Measurements from ENCODE around the gene ANK3. TPM values are rescaled to one million over a fixed set of nuclear protein-coding genes. Genes with fewer than 3 reads are reported as not detected.

Gene ANK3
- total RNA-seq, 2 experiments from 2014 or later = 15.0 to 19.1 TPM

- DNase-seq = no peak
- Mint-ChIP-seq H3K27ac (no peak overlapping the region), H3K9me3 (no peaks in the 10 kb centered on the region), H3K4me1 (no peaks in the 10 kb centered on the region), H3K36me3 (ENCODE audit: low read depth) (no peaks in the 10 kb centered on the region), H3K4me3 (no peak overlapping the region), H3K27me3 (no peaks in the 10 kb centered on the region)
- ChIA-PET CTCF (no interaction called here), POLR2A (no interaction called here)
These were observed 143.3 kb downstream of the ANK3 start for GRCh38 chr10:60246382-60246781.

- H3K9me3 Mint-ChIP-seq = no peaks in the 10 kb centered on the region
- H3K27ac Mint-ChIP-seq = no peak overlapping the region
- ChIA-PET POLR2A (interaction anchor here (0.6 kb wide), 1 partner anchor 1215 kb away, joined by 3 read pairs; no protein-coding TSS in a partner anchor), CTCF (interaction anchor here (1.0 to 3.0 kb wide), 7 partner anchors 21 to 407 kb away, joined by 3 to 23 read pairs (median 8); no protein-coding TSS in a partner anchor)
- no peaks in the 10 kb centered on the region for H3K36me3 Mint-ChIP-seq (ENCODE audit: low read depth)
- no peak overlapping the region for H3K4me3 Mint-ChIP-seq
- no peaks in the 10 kb centered on the region for H3K27me3 Mint-ChIP-seq
- peaks cover 29% of the 10 kb centered on the region for H3K4me1 Mint-ChIP-seq
- no peak for DNase-seq
These were observed 150.4 kb downstream of the ANK3 start for GRCh38 chr10:60239228-60239627.

- H3K4me1 Mint-ChIP-seq = peaks cover 29% of the 10 kb centered on the region
- no peak for DNase-seq
- H3K27me3 Mint-ChIP-seq = no peaks in the 10 kb centered on the region
- H3K27ac Mint-ChIP-seq = no peak overlapping the region
- ChIA-PET CTCF (interaction anchor here (0.6 to 3.0 kb wide), 14 partner anchors 9 to 410 kb away, joined by 3 to 23 read pairs (median 4); no protein-coding TSS in a partner anchor), POLR2A (interaction anchor here (0.6 to 1.1 kb wide), 3 partner anchors 10 to 1215 kb away, joined by 3 to 4 read pairs (median 3); partner anchors contain the start of gene CDK1)
- H3K9me3 Mint-ChIP-seq = no peaks in the 10 kb centered on the region
- H3K4me3 Mint-ChIP-seq = no peak overlapping the region
- no peaks in the 10 kb centered on the region for H3K36me3 Mint-ChIP-seq (ENCODE audit: low read depth)
These were observed 150.9 kb downstream of the ANK3 start for GRCh38 chr10:60238759-60239100.

- ChIA-PET POLR2A (interaction anchor here (1.1 to 1.3 kb wide), 3 partner anchors 9 to 540 kb away, joined by 3 to 4 read pairs (median 3); partner anchors contain the start of gene CDK1), CTCF (interaction anchor here (0.6 to 3.0 kb wide), 17 partner anchors 10 to 532 kb away, joined by 3 to 23 read pairs (median 4); no protein-coding TSS in a partner anchor)
- Mint-ChIP-seq H3K27me3 (no peaks in the 10 kb centered on the region), H3K27ac (peak overlapping the region; percentile 53), H3K36me3 (ENCODE audit: low read depth) (no peaks in the 10 kb centered on the region), H3K4me3 (peak overlapping the region; percentile 51), H3K9me3 (no peaks in the 10 kb centered on the region), H3K4me1 (peaks cover 29% of the 10 kb centered on the region)
- DNase-seq = no peak
These were observed 151.5 kb downstream of the ANK3 start for GRCh38 chr10:60237977-60238758.

GRCh38 chr10:60236869-60237524, 152.7 kb downstream of the ANK3 start:
- ChIA-PET CTCF (interaction anchor here (0.6 to 3.0 kb wide), 8 partner anchors 22 to 534 kb away, joined by 3 to 23 read pairs (median 4); no protein-coding TSS in a partner anchor), POLR2A (interaction anchor here (0.8 to 1.6 kb wide), 4 partner anchors 12 to 542 kb away, joined by 3 to 4 read pairs (median 3); partner anchors contain the start of gene CDK1)
- peak overlapping the region; percentile 59 for H3K4me3 Mint-ChIP-seq
- peak; percentile 41 for DNase-seq
- no peaks in the 10 kb centered on the region for H3K27me3 Mint-ChIP-seq
- peak overlapping the region; percentile 61 for H3K27ac Mint-ChIP-seq
- peaks cover 29% of the 10 kb centered on the region for H3K4me1 Mint-ChIP-seq
- H3K9me3 Mint-ChIP-seq = no peaks in the 10 kb centered on the region
- H3K36me3 Mint-ChIP-seq (ENCODE audit: low read depth) = no peaks in the 10 kb centered on the region

- CTCF ChIA-PET = interaction anchor here (1.3 kb wide), 1 partner anchor 412 kb away, joined by 3 read pairs; no protein-coding TSS in a partner anchor
- no peaks in the 10 kb centered on the region for H3K36me3 Mint-ChIP-seq (ENCODE audit: low read depth)
- POLR2A ChIA-PET = no interaction called here
These were observed 154.7 kb downstream of the ANK3 start for GRCh38 chr10:60235001-60235400.

GRCh38 chr10:60234551-60234950, 155.1 kb downstream of the ANK3 start:
- H3K27me3 Mint-ChIP-seq = no peaks in the 10 kb centered on the region
- POLR2A ChIA-PET = no interaction called here
- no peaks in the 10 kb centered on the region for H3K9me3 Mint-ChIP-seq
- no peaks in the 10 kb centered on the region for H3K36me3 Mint-ChIP-seq (ENCODE audit: low read depth)
- DNase-seq = no peak
- H3K4me3 Mint-ChIP-seq = no peak overlapping the region
- H3K4me1 Mint-ChIP-seq = peaks cover 29% of the 10 kb centered on the region
- CTCF ChIA-PET = interaction anchor here (1.3 kb wide), 1 partner anchor 412 kb away, joined by 3 read pairs; no protein-coding TSS in a partner anchor
- H3K27ac Mint-ChIP-seq = no peak overlapping the region

More at GRCh38 chr10:60235001-60235400, 154.7 kb downstream of the ANK3 start:
- Mint-ChIP-seq H3K9me3 (no peaks in the 10 kb centered on the region), H3K27me3 (no peaks in the 10 kb centered on the region), H3K27ac (no peak overlapping the region), H3K4me1 (peaks cover 29% of the 10 kb centered on the region), H3K4me3 (no peak overlapping the region)
- DNase-seq = no peak

GRCh38 chr10:60230892-60231291, 158.8 kb downstream of the ANK3 start:
- Mint-ChIP-seq H3K4me1 (no peaks in the 10 kb centered on the region), H3K4me3 (no peak overlapping the region), H3K36me3 (ENCODE audit: low read depth) (no peaks in the 10 kb centered on the region), H3K9me3 (no peaks in the 10 kb centered on the region), H3K27ac (no peak overlapping the region), H3K27me3 (no peaks in the 10 kb centered on the region)
- POLR2A ChIA-PET = no interaction called here
- no peak for DNase-seq
- CTCF ChIA-PET = no interaction called here

- no peaks in the 10 kb centered on the region for H3K27me3 Mint-ChIP-seq
- H3K36me3 Mint-ChIP-seq (ENCODE audit: low read depth) = no peaks in the 10 kb centered on the region
- DNase-seq = no peak
- no peaks in the 10 kb centered on the region for H3K9me3 Mint-ChIP-seq
- CTCF ChIA-PET = interaction anchor here (0.7 kb wide), 1 partner anchor 16 kb away, joined by 4 read pairs; no protein-coding TSS in a partner anchor
- H3K27ac Mint-ChIP-seq = no peak overlapping the region
- H3K4me1 Mint-ChIP-seq = no peaks in the 10 kb centered on the region
- no peak overlapping the region for H3K4me3 Mint-ChIP-seq
- POLR2A ChIA-PET = interaction anchor here (1.8 kb wide), 1 partner anchor 12 kb away, joined by 4 read pairs; no protein-coding TSS in a partner anchor
These were observed 165.5 kb downstream of the ANK3 start for GRCh38 chr10:60224066-60224705.

GRCh38 chr10:60222047-60222446, 167.6 kb downstream of the ANK3 start:
- Mint-ChIP-seq H3K27me3 (no peaks in the 10 kb centered on the region), H3K4me3 (no peak overlapping the region), H3K27ac (no peak overlapping the region), H3K4me1 (no peaks in the 10 kb centered on the region), H3K9me3 (no peaks in the 10 kb centered on the region), H3K36me3 (ENCODE audit: low read depth) (no peaks in the 10 kb centered on the region)
- CTCF ChIA-PET = no interaction called here
- POLR2A ChIA-PET = no interaction called here
- no peak for DNase-seq

- CTCF ChIA-PET = interaction anchor here (0.9 kb wide), 2 partner anchors 11 to 76 kb away, joined by 3 read pairs; no protein-coding TSS in a partner anchor
- H3K4me3 Mint-ChIP-seq = no peak overlapping the region
- H3K27ac Mint-ChIP-seq = no peak overlapping the region
- peaks cover 16% of the 10 kb centered on the region for H3K36me3 Mint-ChIP-seq (ENCODE audit: low read depth)
- DNase-seq = no peak
- H3K9me3 Mint-ChIP-seq = no peaks in the 10 kb centered on the region
- H3K4me1 Mint-ChIP-seq = peaks cover 30% of the 10 kb centered on the region
- H3K27me3 Mint-ChIP-seq = no peaks in the 10 kb centered on the region
- POLR2A ChIA-PET = no interaction called here
These were observed 177.5 kb downstream of the ANK3 start for GRCh38 chr10:60212195-60212594.

- POLR2A ChIA-PET = no interaction called here
- CTCF ChIA-PET = interaction anchor here (1.1 to 8.7 kb wide), 6 partner anchors 11 to 436 kb away, joined by 3 to 43 read pairs (median 3); no protein-coding TSS in a partner anchor
These were observed 179.7 kb downstream of the ANK3 start for GRCh38 chr10:60209874-60210570.

More at GRCh38 chr10:60209874-60210570, 179.7 kb downstream of the ANK3 start:
- no peak for DNase-seq
- H3K27me3 Mint-ChIP-seq = no peaks in the 10 kb centered on the region
- no peak overlapping the region for H3K4me3 Mint-ChIP-seq
- peaks cover 16% of the 10 kb centered on the region for H3K36me3 Mint-ChIP-seq (ENCODE audit: low read depth)
- H3K27ac Mint-ChIP-seq = peak overlapping the region; percentile 44
- peaks cover 30% of the 10 kb centered on the region for H3K4me1 Mint-ChIP-seq
- H3K9me3 Mint-ChIP-seq = no peaks in the 10 kb centered on the region

All from activated CD4-positive, alpha-beta memory T cell treated with anti-CD3 and anti-CD28 coated beads, Interleukin-2, amount 10 ng/mL, durations not matched to agents 7 days and 5 days (primary cell).